ENCODE results near the gene MAST2. TPM values are rescaled to one million over a fixed set of nuclear protein-coding genes. Genes with fewer than 3 reads are reported as not detected.

MAST2 gene
- total RNA-seq, 2 donors from 2014 or later: 25.2 to 81.3 TPM

- TF ChIP-seq POLR2AphosphoS5 (IDR thresholded peaks at IDR 0.05): no peak
- no peak for TF ChIP-seq POLR2A (IDR thresholded peaks at IDR 0.05)
- no peak for TF ChIP-seq CTCF (IDR thresholded peaks at IDR 0.05)
- DNase-seq (ENCODE audit: low spot score): no peak
- no peak overlapping the region for H3K27ac ChIP-seq
- peaks cover 0 to 9% of the 10 kb centered on the region in 2 donors for H3K36me3 ChIP-seq
- WGBS: 95% methylated on average over 26 of the region's 26 CpGs
- intact Hi-C loops (cut with DNase I): no loop called here
- H3K4me3 ChIP-seq: no peak overlapping the region
- H3K9me3 ChIP-seq: no peaks in the 10 kb centered on the region
- H3K27me3 ChIP-seq (replicated peaks; ENCODE audit: insufficient read depth): no peaks in the 10 kb centered on the region
- no peaks in the 10 kb centered on the region for H3K4me1 ChIP-seq (replicated peaks)
Observed at GRCh38 chr1:46030876-46031660, 227.7 kb downstream of the MAST2 start.

- WGBS: 82% methylated on average over 26 of the region's 27 CpGs
- TF ChIP-seq POLR2A (IDR thresholded peaks at IDR 0.05): no peak
- no peak for TF ChIP-seq CTCF (IDR thresholded peaks at IDR 0.05)
- TF ChIP-seq POLR2AphosphoS5 (IDR thresholded peaks at IDR 0.05): no peak
- intact Hi-C loops (cut with DNase I): loop anchor here (5.0 kb wide), 2 partner anchors 97 to 187 kb away; partner anchors contain the start of gene PIK3R3
Observed at GRCh38 chr1:46034601-46035516, 231.4 kb downstream of the MAST2 start.

GRCh38 chr1:46036894-46037839 lies 233.8 kb downstream of the MAST2 start:
- H3K4me1 ChIP-seq (replicated peaks): no peaks in the 10 kb centered on the region
- no peak overlapping the region for H3K27ac ChIP-seq
- WGBS: 37% methylated on average over 11 of the region's 11 CpGs

More at GRCh38 chr1:46034601-46035516, 231.4 kb downstream of the MAST2 start:
- Histone ChIP-seq H3K36me3 (peaks cover 0 to 9% of the 10 kb centered on the region in 2 donors), H3K27ac (no peak overlapping the region), H3K4me3 (no peak overlapping the region), H3K4me1 (replicated peaks) (no peaks in the 10 kb centered on the region), H3K27me3 (replicated peaks; ENCODE audit: insufficient read depth) (no peaks in the 10 kb centered on the region), H3K9me3 (no peaks in the 10 kb centered on the region)
- DNase-seq (ENCODE audit: low spot score): no peak

More at GRCh38 chr1:46036894-46037839, 233.8 kb downstream of the MAST2 start:
- no peaks in the 10 kb centered on the region for H3K36me3 ChIP-seq
- H3K4me3 ChIP-seq: no peak overlapping the region
- intact Hi-C loops (cut with DNase I): loop anchor here (2.0 to 5.0 kb wide), 3 partner anchors 95 to 185 kb away; partner anchors contain the start of gene PIK3R3
- H3K27me3 ChIP-seq (replicated peaks; ENCODE audit: insufficient read depth): no peaks in the 10 kb centered on the region
- no peaks in the 10 kb centered on the region for H3K9me3 ChIP-seq
- peak; percentile 86 for DNase-seq (ENCODE audit: low spot score)
- TF ChIP-seq CTCF (IDR thresholded peaks at IDR 0.05) (peak; percentile 94 to 99 (median 98)), POLR2A (IDR thresholded peaks at IDR 0.05) (no peak), POLR2AphosphoS5 (IDR thresholded peaks at IDR 0.05) (peak; percentile 75)

Data from prostate gland (tissue), 2 donors.